HG02973 (cell line): Measurements from ENCODE around the gene IKZF1.

Source experiments
- ATAC-seq: cut with Tn5 transposase; IDR thresholded peaks from one replicate; pipeline ENCODE4 v1.9.1; 2021; ENCODE audit warnings: moderate library complexity; ENCODE audit not compliant: unreplicated experiment

The IKZF1 gene

DNA sequence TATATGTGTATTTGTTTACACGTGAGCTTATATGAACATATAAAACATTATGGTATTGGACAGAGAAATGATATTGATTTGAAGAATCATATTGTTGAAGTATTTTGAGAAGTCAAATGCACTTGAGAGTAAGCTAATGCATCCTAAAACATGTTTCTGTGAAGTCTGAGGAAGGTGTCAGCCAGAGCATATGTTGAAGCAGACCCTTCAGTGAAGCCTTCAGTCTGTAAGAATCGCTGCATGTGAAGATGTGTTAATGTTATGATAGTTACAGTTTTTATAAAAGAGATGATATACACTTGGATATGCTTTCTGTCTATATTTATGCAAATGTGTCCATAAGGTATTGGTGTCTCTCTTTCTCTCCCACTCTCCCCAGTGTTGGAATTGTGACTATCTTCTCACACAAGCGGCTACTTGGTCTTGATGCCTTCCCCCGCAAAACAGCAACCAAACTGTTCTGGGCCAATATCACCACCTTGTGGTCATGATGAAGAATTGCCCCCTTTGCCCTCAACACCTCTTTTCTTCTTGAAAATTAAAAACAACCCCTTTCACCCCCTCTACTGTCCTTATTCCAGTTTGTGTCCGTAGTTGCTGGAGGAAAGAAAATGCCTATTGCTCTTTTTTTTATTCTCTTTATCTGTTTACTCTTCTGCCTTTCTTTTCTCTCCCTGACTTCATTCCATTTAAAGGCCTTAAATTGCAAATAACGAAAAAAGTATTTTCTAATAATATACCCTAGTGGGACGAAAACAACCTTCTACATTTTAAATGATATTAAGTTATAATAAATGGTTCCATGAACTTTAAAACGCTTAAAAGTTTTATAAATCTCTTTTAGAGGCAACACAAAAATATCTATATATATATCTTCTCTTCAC, 64.9 kb downstream of the IKZF1 start:
- ATAC-seq = no peak

GRCh38 chr7:50370884-50371283, 66.4 kb downstream of the IKZF1 start:
- no peak for ATAC-seq

- no peak for ATAC-seq
These were observed 67.1 kb downstream of the IKZF1 start for GRCh38 chr7:50371551-50372021.

DNA sequence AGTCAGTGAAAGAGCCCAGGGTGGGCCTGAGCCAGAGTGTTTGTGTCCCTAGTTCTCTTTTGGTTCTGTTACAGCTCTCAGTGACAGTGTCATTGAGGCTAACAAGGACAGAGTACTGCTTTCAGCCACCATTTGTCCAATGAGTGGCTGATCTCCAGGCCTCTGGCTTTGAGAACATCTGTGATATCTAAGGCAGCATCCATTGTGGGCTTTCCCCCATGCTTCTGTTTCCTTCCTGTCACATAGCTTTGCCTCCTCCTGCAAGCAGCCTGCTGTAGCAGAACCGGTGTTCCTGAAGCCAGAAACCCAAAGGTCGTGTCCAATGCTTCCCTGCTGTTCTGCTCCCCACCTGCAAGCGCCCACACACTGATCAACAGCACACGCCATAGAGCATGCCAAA, 68.4 kb downstream of the IKZF1 start:
- ATAC-seq = no peak

- ATAC-seq = no peak
These were observed 71.7 kb downstream of the IKZF1 start for GRCh38 chr7:50376056-50376820.

GRCh38 chr7:50377356-50377755, 72.8 kb downstream of the IKZF1 start:
- ATAC-seq = no peak

DNA sequence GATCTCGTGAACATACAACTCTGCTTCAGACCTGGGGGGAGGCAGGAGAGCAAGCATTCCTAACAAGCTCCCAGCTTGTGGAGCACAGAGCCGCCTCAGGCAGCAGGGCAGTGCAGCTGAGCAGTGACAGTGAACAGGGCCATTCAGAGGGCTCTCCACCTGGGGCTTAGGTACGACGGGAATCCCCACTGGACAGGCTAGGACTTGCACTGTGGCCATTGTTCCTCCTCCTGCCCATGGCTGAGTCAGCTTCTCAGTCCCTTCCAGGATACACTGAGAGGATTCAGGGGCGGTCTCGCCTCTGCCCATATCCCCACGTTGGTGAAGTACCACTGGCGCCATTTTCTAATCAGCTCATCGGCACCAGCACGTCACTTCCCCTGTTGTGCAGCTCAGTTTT, 74.6 kb downstream of the IKZF1 start:
- no peak for ATAC-seq

GRCh38 chr7:50379539-50379938, 75.0 kb downstream of the IKZF1 start:
- ATAC-seq = no peak

- no peak for ATAC-seq
These were observed 77.9 kb downstream of the IKZF1 start for GRCh38 chr7:50382455-50382854.

DNA sequence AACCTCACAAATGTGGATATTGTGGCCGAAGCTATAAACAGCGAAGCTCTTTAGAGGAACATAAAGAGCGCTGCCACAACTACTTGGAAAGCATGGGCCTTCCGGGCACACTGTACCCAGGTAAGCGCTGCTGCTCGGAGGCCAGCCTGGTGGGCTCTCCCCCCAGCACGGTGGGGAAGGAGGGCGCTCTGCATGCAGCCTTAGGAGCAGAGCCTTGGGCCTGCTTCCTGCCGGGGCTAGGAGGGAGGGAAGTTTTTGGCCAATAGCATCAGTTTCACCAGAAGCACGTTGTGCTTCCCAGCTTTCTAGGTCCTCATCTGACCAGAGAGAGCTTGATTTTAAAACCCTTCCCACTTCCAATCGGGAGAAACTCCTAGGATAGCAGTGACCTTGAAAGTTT, 82.8 kb downstream of the IKZF1 start:
- ATAC-seq = no peak

GRCh38 chr7:50389961-50390360, 85.4 kb downstream of the IKZF1 start:
- ATAC-seq = no peak

DNA sequence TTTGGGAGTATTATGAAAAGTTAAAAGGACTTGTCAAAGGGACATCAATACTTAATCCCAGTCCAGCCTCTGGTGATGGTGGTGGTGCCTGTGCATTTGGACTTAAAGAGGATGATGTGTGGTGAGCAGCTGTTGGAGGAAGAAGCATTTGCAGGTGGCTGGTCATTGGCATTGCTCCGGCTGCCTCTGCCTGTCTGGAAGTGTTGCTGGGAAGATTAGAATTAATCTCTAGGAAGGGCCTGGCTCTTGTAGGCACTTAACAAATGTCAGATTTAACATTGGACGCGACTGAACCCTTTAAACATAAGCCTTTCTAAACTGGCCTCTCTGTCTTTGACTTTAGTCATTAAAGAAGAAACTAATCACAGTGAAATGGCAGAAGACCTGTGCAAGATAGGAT, 86.9 kb downstream of the IKZF1 start:
- ATAC-seq = no peak

- no peak for ATAC-seq
These were observed 88.6 kb downstream of the IKZF1 start for GRCh38 chr7:50393076-50393475.

DNA sequence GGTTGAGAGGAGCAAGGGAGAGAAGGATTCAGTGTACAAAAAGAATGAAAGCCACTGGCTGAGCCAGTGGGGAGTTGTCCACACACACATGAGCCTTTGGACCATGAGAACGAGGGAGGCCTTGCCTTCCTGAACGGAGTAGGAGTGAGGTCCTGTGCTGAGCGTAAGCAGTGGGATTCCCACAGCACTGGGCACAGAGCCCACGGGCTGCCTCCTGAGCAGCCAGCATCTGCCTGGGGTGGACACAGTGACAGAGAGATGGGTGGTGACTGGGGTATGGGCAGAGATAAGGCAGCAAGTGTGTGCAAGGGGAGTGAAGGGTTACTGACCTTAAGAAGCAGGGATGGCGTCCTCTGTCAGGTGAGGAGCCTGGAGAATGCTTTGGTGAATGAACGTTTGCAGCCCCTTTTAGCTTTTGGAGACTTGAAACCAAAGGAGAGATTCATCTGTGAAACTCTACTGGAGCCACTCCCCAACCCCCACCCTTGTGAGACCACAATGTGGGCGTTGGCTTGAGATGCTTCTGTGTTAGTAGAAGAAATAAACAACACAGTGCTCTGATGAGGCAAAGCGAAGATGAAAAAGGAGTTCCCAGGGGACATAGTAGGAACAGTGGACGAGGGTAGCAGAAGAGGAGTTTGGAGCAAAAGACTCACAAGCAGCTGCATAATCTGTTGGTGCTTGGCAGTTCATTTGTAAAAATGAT, 89.2 kb downstream of the IKZF1 start:
- ATAC-seq = no peak

- no peak for ATAC-seq
These were observed 89.8 kb downstream of the IKZF1 start for GRCh38 chr7:50394315-50394714.

DNA sequence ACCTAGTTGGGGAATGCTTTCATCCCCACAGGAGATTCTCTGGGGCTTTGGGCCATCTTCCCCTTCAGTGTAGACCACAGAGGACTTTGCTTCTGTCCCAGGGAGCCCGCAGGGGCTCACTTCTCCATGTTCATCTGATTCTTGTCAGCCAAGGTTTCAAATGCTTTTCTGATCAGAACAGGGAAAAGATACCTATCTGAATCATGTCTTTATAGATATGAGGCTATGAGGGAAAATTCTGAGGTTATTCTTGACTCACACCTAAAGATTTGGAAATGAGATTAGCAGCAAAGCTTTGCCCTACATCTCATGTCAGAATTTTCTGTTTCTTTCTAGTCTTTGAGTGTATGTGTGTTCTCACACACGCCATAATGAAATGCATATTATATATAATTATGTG, 92.3 kb downstream of the IKZF1 start:
- ATAC-seq = no peak

- peak; percentile 63 for ATAC-seq
These were observed 92.9 kb downstream of the IKZF1 start for GRCh38 chr7:50397320-50397970.

GRCh38 chr7:50397971-50398324, 93.4 kb downstream of the IKZF1 start:
- no peak for ATAC-seq

DNA sequence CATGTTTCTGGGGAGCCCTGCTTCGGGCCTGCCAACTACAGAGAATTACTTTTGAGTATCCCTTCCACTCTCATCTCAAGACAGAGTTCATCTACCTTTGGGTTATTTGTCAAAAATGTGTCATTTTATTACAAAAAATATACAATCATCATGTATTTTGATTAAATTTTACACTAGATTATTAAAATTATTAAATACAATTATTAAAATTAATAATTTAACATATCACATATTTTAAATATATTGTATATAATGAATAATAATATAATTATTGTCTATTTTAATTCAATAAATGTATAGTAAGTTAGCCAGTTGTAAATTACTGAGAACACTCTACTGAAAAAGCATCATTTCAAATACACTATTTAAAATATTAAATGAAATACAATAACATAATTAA, 94.7 kb downstream of the IKZF1 start:
- ATAC-seq = no peak

- ATAC-seq = no peak
These were observed 95.1 kb downstream of the IKZF1 start for GRCh38 chr7:50399635-50400034.

DNA sequence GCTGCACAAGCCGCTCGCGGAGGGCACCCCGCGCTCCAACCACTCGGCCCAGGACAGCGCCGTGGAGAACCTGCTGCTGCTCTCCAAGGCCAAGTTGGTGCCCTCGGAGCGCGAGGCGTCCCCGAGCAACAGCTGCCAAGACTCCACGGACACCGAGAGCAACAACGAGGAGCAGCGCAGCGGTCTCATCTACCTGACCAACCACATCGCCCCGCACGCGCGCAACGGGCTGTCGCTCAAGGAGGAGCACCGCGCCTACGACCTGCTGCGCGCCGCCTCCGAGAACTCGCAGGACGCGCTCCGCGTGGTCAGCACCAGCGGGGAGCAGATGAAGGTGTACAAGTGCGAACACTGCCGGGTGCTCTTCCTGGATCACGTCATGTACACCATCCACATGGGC, 95.6 kb downstream of the IKZF1 start:
- no peak for ATAC-seq
